H9 (cell line): ENCODE results near the gene ETNK2. TPM values are rescaled to one million over a fixed set of nuclear protein-coding genes. Genes with fewer than 3 reads are reported as not detected.

Experiments
- DNase-seq: peaks from one replicate; pipeline ENCODE4 v3.0.0-alpha.2; 2017
- H2AFZ ChIP-seq: one replicate; pipeline ENCODE4 v1.6.1; 2013; ENCODE audit warnings: mild to moderate bottlenecking, low read length, control low read depth, moderate library complexity
- H2AK5ac ChIP-seq: 2 replicates; pipeline ENCODE4 v1.6.1; 2013; ENCODE audit warnings: low read length, control low read depth, mixed read lengths; ENCODE audit not compliant: insufficient read length
- H2BK120ac ChIP-seq: one replicate; pipeline ENCODE4 v1.6.1; 2013; ENCODE audit warnings: low read depth, mild to moderate bottlenecking, low read length, control low read depth, inconsistent platforms; ENCODE audit not compliant: poor library complexity, severe bottlenecking
- H2BK12ac ChIP-seq: 2 replicates; pipeline ENCODE4 v1.6.1; 2013; ENCODE audit warnings: low read length, control low read depth, mixed read lengths, low read depth; ENCODE audit not compliant: insufficient read length
- H2BK15ac ChIP-seq: 2 replicates; pipeline ENCODE4 v1.6.1; 2013; ENCODE audit warnings: low read depth, low read length, control low read depth
- H2BK20ac ChIP-seq: one replicate; pipeline ENCODE4 v1.6.1; 2013; ENCODE audit warnings: low read depth, mild to moderate bottlenecking, low read length, control low read depth, inconsistent platforms; ENCODE audit not compliant: poor library complexity, severe bottlenecking
- H2BK5ac ChIP-seq: 2 replicates; pipeline ENCODE4 v1.6.1; 2013; ENCODE audit warnings: low read length, control low read depth, mixed read lengths; ENCODE audit not compliant: insufficient read length
- H3K14ac ChIP-seq: 2 replicates; pipeline ENCODE4 v1.6.1; 2013; ENCODE audit warnings: low read length, control low read depth; ENCODE audit not compliant: insufficient read depth
- H3K18ac ChIP-seq: 2 replicates; pipeline ENCODE4 v1.6.1; 2013; ENCODE audit warnings: low read depth, mild to moderate bottlenecking, mixed read lengths, low read length, control low read depth; ENCODE audit not compliant: insufficient read length
- H3K23ac ChIP-seq: 2 replicates; pipeline ENCODE4 v1.6.1; 2013; ENCODE audit warnings: low read length, control low read depth, mixed read lengths, low read depth; ENCODE audit not compliant: insufficient read length
- H3K23me2 ChIP-seq: 2 replicates; pipeline ENCODE4 v1.6.1; 2013; ENCODE audit warnings: low read depth, mild to moderate bottlenecking, mixed read lengths, low read length, control low read depth; ENCODE audit not compliant: insufficient read length, poor library complexity, severe bottlenecking
- H3K27ac ChIP-seq: 2 replicates; pipeline ENCODE4 v1.5.1; 2013; ENCODE audit warnings: low read length, control low read depth, mixed read lengths, low read depth; ENCODE audit not compliant: insufficient read length
- H3K27me3 ChIP-seq: 2 replicates; pipeline ENCODE4 v1.6.1; 2013; ENCODE audit warnings: low read length, control low read depth, inconsistent platforms; ENCODE audit not compliant: insufficient read depth
- H3K4ac ChIP-seq: 2 replicates; pipeline ENCODE4 v1.6.1; 2013; ENCODE audit warnings: low read depth, mild to moderate bottlenecking, control low read depth, inconsistent platforms, low read length, moderate library complexity
- H3K4me1 ChIP-seq: 2 replicates; pipeline ENCODE4 v1.6.1; 2013; ENCODE audit warnings: low read length, control low read depth, inconsistent platforms; ENCODE audit not compliant: insufficient read depth
- H3K4me2 ChIP-seq: 2 replicates; pipeline ENCODE4 v1.6.1; 2013; ENCODE audit warnings: low read length, control low read depth, mixed read lengths; ENCODE audit not compliant: insufficient read length, insufficient read depth
- H3K56ac ChIP-seq: 2 replicates; pipeline ENCODE4 v1.6.1; 2013; ENCODE audit warnings: low read depth, mild to moderate bottlenecking, mixed read lengths, low read length, control low read depth; ENCODE audit not compliant: insufficient read length
- H3K79me1 ChIP-seq: 2 replicates; pipeline ENCODE4 v1.6.1; 2013; ENCODE audit warnings: low read depth, mild to moderate bottlenecking, moderate library complexity, low read length, control low read depth, inconsistent platforms; ENCODE audit not compliant: insufficient read depth, poor library complexity, severe bottlenecking
- H3K79me2 ChIP-seq: 2 replicates; pipeline ENCODE4 v1.6.1; 2013; ENCODE audit warnings: low read length, control low read depth, inconsistent platforms; ENCODE audit not compliant: insufficient read depth
- H3K9ac ChIP-seq: 2 replicates; pipeline ENCODE4 v1.6.1; 2013; ENCODE audit warnings: low read length, control low read depth, mixed read lengths; ENCODE audit not compliant: insufficient read length; ENCODE audit errors: extremely low read depth
- H3K9me3 ChIP-seq: one replicate; pipeline ENCODE4 v1.6.1; 2013; ENCODE audit warnings: low read depth, low read length, inconsistent platforms; ENCODE audit not compliant: control insufficient read depth
- H3T11ph ChIP-seq: one replicate; pipeline ENCODE4 v1.6.1; 2013; ENCODE audit warnings: mild to moderate bottlenecking, low read length, control low read depth, inconsistent platforms
- H4K20me1 ChIP-seq: one replicate; pipeline ENCODE4 v1.6.1; 2013; ENCODE audit not compliant: control insufficient read depth, insufficient read length, insufficient read depth
- H4K5ac ChIP-seq: 2 replicates; pipeline ENCODE4 v1.6.1; 2013; ENCODE audit warnings: low read depth, mild to moderate bottlenecking, mixed read lengths, low read length, control low read depth; ENCODE audit not compliant: insufficient read length
- H4K8ac ChIP-seq: replicated peaks from 2 replicates; pipeline ENCODE4 v1.6.1; 2013; ENCODE audit warnings: low read length, control low read depth, mixed read lengths, low read depth; ENCODE audit not compliant: insufficient read length
- H4K91ac ChIP-seq: 2 replicates; pipeline ENCODE4 v1.6.1; 2013; ENCODE audit warnings: low read depth, mild to moderate bottlenecking, moderate library complexity, mixed read lengths, low read length, control low read depth; ENCODE audit not compliant: insufficient read length
- H3K27ac Mint-ChIP-seq, 3 experiments: 2 replicates in 2 of 3; 3 replicates in 1 of 3; pipeline ENCODE4 v1.8.0; 2020 to 2021; ENCODE audit warnings: mixed read lengths in 3 of 3, mild to moderate bottlenecking in 1 of 3, moderate library complexity in 1 of 3
- H3K27me3 Mint-ChIP-seq: 2 replicates; pipeline ENCODE4 v1.8.0; 2021; ENCODE audit warnings: low read depth, mild to moderate bottlenecking, moderate library complexity, mixed read lengths
- H3K36me3 Mint-ChIP-seq, 3 experiments: 2 replicates in 2 of 3; 3 replicates in 1 of 3; pipeline ENCODE4 v1.8.0; 2020 to 2021; ENCODE audit warnings: low read depth in 3 of 3, mixed read lengths in 3 of 3; ENCODE audit not compliant: insufficient read depth in 1 of 3
- H3K4me1 Mint-ChIP-seq, 2 experiments: 2 replicates each; pipeline ENCODE4 v1.8.0; 2020; ENCODE audit warnings: mixed read lengths in 2 of 2
- H3K4me3 Mint-ChIP-seq, 2 experiments: 2 replicates in 1 of 2; 3 replicates in 1 of 2; pipeline ENCODE4 v1.8.0; 2020 to 2021; ENCODE audit warnings: mild to moderate bottlenecking in 2 of 2, mixed read lengths in 2 of 2, moderate library complexity in 1 of 2
- H3K9me3 Mint-ChIP-seq, 2 experiments: 2 replicates in 1 of 2; 3 replicates in 1 of 2; pipeline ENCODE4 v1.8.0; 2020; ENCODE audit warnings: mild to moderate bottlenecking in 2 of 2, mixed read lengths in 2 of 2, moderate library complexity in 1 of 2
- CTCF ChIP-seq: fragments of 200-600 bp; sonication (generic); conservative IDR thresholded peaks from 3 replicates; pipeline ENCODE4 v1.8.0; 2021; ENCODE audit warnings: antibody characterized with exemption, mild to moderate bottlenecking
- WGBS: extraction: QIAGEN DNeasy Blood & Tissue Kit; methylation state at CpG from one replicate; pipeline ENCODE4 v1.1.7; 2013; ENCODE audit warnings: missing lambda C conversion rate, low lambda C conversion rate, mixed read lengths; ENCODE audit not compliant: insufficient read length; ENCODE audit errors: extremely low coverage; 5-methylcytosine and 5-hydroxymethylcytosine counted together
- total RNA-seq: library from RNA; stranded (reverse); gene quantifications from 2 replicates; pipeline ENCODE4 v1.2.1, GENCODE V29; 2021

ETNK2 gene
- total RNA-seq, 1 experiment from 2014 or later, result 17.6 TPM

GRCh38 chr1:204098683-204099082 lies 53.2 kb downstream of the ETNK2 start:
- peaks cover 1 to 6% (median 5%) of the 10 kb centered on the region in 3 experiments; a peak in 4 of 7 replicates for H3K36me3 Mint-ChIP-seq
- Histone ChIP-seq H3K23ac (no peak overlapping the region), H3T11ph (no peak overlapping the region), H2BK5ac (no peak overlapping the region), H4K8ac (no peak overlapping the region), H2BK15ac (no peak overlapping the region), H3K18ac (no peak overlapping the region), H3K4me2 (no peak overlapping the region), H3K9ac (no peak overlapping the region), H3K79me2 (peaks cover 75% of the 10 kb centered on the region; the same call in 1 of the 2 replicates), H4K5ac (no peak overlapping the region), H4K91ac (no peak overlapping the region), H2AFZ (no peak overlapping the region), H2BK20ac (no peak overlapping the region), H3K9me3 (no peaks in the 10 kb centered on the region), H3K23me2 (no peaks in the 10 kb centered on the region), H3K27ac (no peak overlapping the region), H3K4me1 (peaks cover 32% of the 10 kb centered on the region), H3K27me3 (no peaks in the 10 kb centered on the region), H3K79me1 (peaks cover 20% of the 10 kb centered on the region), H2BK12ac (no peak overlapping the region), H3K14ac (no peak overlapping the region), H2BK120ac (no peak overlapping the region), H2AK5ac (no peak overlapping the region), H3K56ac (no peak overlapping the region), H4K20me1 (no peaks in the 10 kb centered on the region), H3K4ac (no peak overlapping the region)
- H3K4me3 Mint-ChIP-seq, result no peak overlapping the region; a peak in 1 of 5 replicates
- WGBS, result no CpG with 5 or more reads among the region's 4 CpGs
- TF ChIP-seq CTCF, result no peak
- H3K27ac Mint-ChIP-seq, result peak overlapping the region; percentile 75 to 92 (median 77); a peak in 5 of 7 replicates
- H3K4me1 Mint-ChIP-seq, result peaks cover 71 to 72% of the 10 kb centered on the region in 2 experiments
- no peaks in the 10 kb centered on the region for H3K9me3 Mint-ChIP-seq
- H3K27me3 Mint-ChIP-seq, result no peaks in the 10 kb centered on the region
- no peak for DNase-seq
